Left renal pelvis (tissue), 4 donors: ENCODE measurements around the gene FLAD1. TPM values are rescaled to one million over a fixed set of nuclear protein-coding genes. Genes with fewer than 3 reads are reported as not detected.

ENCODE experiments used
- DNase-seq, 4 donors: peaks; one replicate each; pipeline ENCODE4 v3.0.0-alpha.2; 2013; ENCODE audit warnings: low read depth in 4 of 4, low spot score in 3 of 4
- polyA plus RNA-seq, 4 donors: library from polyadenylated mRNA; unstranded; fragments of 120-200 nt; gene quantifications; one replicate each; pipeline ENCODE4 v1.2.1, GENCODE V29; 2013; ENCODE audit not compliant: insufficient read length in 4 of 4

FLAD1 gene
- 10 to 100 TPM; 20.4 to 39.1 (median 28.9) TPM for polyA plus RNA-seq

- peak; percentile 98 to 100 (median 99) for DNase-seq
Measured at GRCh38 chr1:154982897-154983648, at the start of gene FLAD1. FLAD1 (plus strand) TSS chr1:154983344; CDS start chr1:154983695, 351 bp downstream.

- no peak for DNase-seq
Measured at GRCh38 chr1:154934358-154934948, 48.7 kb upstream of the FLAD1 start.

DNA sequence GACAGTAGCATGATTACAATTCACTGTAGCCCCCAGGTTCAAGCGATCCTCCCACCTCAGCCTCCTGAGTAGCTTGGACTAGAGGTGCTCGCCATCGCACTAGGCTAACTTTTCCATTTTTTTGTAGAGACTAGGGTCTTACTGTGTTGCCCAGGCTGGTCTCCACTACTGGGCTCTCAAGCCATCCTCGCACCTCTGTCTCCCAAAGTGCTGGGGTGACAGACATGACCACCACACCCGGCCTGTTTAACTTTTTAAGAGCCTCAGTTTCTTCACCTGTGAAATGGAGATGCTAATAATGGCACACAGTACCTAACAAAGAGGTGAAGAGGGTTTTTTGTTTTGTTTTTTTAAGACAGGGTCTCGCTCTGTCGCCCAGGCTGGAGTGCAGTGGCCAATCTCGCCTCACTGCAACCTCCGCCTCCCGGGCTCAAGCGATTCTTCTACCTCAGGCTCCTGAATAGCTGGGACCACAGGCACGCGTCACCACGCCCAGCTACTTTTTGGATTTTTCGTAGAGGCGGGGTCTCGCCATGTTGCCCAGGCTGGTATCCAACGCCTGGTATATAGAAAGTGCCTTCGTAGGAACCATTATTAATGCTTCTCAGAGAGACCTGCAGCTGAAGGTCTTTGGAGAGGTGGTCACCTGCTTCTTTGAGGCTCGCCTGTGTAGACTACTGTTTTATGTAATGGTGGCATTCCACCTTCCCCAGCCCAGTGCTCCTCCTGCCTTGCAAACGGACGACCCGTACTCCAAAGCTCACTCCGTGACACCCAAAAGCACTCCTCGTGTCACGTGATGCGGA, 47.2 kb upstream of the FLAD1 start:
- no peak for DNase-seq

GRCh38 chr1:154936555-154937084, 46.5 kb upstream of the FLAD1 start, which contains the start of gene PMVK:
PMVK (minus strand) TSS chr1:154936719; CDS start chr1:154936685, 34 bp downstream.
- DNase-seq = peak; percentile 94 to 97 (median 95)

GRCh38 chr1:154937085-154937987, 45.8 kb upstream of the FLAD1 start:
- DNase-seq = peak; percentile 90 to 93 (median 92)

- DNase-seq = no peak
Measured at GRCh38 chr1:154937988-154938386, 45.2 kb upstream of the FLAD1 start.

DNA sequence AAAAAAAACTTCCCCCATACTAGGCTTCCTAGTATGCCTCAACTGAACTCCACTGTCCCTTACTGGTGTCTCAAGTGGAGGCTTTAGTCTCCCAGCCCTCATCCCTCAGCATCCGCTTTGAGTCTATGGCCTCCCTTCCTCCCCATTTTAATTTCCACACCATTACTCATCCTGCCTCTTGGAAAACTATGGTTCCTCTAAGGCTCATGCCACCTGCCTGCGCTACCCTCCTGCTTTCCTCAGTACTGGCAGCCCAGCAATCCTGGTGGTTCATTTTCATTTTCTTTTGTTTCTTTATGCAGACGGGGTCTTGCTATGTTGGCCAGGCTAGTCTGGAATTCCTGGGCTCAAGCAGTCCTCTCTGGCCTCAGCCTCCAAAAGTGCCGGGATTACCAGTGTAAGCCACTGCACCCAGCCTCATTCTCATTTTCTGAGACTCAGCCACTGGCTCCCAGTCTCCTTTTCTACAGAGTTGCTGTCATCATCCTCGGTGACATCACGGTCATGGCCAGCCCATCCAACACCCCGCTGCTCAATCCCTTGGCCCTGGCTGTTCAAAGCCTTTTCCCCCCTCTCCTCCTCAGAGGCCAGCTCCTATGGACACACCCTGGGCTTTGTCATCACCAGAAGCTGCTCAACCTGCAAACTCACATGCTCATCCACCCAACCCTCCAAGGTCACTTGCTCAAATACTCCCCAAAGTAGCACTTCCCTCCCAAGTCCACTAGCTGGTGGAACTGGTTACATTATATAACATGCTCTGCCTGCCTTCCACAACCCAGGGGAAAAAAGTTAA, 44.3 kb upstream of the FLAD1 start:
- no peak for DNase-seq

GRCh38 chr1:154940213-154940560, 43.0 kb upstream of the FLAD1 start:
- no peak for DNase-seq

DNA sequence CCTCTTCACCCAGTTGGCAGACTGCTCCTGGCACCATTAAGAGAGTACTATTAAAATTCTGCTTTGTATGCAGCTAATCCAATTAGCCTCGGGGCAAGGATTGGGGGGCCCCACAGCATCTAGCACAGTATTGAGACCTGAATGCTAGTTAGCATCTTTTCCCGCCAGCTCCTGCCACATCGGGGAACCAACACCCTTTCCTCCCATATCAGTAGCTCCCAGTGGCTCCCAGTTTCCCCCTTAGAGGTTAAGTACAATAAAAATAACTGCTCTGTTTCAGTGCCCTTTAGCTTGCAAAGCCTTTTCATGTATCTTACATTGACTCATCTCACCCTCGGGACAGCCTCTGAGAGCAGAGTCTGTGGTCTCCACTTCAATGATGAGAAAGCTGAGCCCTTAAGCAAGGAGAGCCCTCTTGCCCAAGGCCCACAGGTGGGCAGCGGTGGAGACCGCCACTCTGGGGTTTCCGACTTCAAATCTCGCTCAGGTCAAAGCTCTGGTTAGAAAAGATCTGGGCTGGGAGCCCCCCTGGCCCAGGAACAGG, 42.4 kb upstream of the FLAD1 start:
- DNase-seq = no peak

DNA sequence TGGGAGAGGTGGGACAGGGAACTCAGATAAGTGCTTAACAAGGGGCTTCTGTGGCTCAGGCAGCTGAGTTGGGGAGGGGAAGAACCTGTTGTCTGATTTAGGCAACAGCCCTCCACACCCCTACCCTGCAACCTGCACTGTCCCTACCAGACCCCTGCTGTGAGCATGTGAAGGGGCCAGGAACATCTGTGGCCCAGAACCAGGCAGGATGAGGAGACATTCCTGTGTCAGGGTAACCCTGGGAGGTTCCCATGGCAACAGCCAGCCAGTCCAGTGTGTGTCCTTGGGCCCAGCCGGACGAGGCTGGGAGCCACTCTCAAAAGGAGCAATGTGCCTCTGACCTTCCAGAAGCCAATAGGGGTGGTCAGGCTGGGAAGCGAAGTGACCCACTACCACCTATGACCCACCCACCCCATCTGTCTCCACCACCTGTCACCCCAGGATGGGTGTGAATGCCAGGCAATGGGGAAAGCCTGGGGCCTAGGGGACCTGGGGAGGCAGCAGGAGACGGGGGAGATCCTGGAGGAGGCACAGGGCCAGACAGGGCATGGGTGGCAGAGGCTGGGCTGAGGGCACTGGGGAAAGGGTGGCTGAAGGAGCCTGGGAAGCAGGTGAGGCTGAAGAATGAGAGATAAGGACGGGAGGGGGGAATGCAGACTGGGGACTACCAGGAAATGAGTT, 41.7 kb upstream of the FLAD1 start:
- DNase-seq = no peak

DNA sequence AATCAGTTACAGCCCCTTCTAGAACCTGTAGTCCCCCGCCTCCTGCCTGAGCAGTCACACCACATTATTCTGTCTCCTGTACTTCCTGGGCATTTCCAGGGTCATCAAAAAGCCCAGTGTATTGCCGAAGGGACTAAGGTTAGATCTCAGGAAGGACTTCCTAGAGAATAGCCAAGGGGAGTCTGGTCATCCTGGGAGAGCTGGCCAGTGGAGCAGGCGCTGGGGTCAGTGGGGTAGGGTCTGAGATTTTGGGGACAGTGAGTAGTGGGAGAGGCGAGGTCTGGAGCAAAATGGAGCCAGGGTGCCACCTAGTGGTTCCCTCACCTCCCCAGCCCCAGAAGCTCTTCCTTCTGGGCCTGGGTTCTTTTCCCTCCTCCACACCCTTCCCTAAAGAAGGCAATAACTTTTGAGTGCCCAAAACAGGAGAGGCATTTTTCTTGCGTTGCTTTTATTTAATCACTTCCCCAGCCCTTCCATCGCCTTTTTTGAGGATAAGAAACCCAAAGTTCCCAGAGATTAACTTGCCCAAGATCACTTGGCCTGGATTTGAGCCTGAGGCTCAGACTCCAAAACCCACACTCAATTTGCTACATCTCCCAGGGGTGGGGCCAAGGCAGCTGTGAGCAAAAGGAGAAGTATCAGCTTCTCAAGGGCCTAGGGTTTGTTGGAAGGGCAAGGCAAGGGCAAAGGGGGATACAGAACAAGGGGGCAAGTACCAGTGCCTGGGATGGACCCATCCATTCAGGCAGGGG, 39.3 kb upstream of the FLAD1 start:
- DNase-seq = no peak

DNA sequence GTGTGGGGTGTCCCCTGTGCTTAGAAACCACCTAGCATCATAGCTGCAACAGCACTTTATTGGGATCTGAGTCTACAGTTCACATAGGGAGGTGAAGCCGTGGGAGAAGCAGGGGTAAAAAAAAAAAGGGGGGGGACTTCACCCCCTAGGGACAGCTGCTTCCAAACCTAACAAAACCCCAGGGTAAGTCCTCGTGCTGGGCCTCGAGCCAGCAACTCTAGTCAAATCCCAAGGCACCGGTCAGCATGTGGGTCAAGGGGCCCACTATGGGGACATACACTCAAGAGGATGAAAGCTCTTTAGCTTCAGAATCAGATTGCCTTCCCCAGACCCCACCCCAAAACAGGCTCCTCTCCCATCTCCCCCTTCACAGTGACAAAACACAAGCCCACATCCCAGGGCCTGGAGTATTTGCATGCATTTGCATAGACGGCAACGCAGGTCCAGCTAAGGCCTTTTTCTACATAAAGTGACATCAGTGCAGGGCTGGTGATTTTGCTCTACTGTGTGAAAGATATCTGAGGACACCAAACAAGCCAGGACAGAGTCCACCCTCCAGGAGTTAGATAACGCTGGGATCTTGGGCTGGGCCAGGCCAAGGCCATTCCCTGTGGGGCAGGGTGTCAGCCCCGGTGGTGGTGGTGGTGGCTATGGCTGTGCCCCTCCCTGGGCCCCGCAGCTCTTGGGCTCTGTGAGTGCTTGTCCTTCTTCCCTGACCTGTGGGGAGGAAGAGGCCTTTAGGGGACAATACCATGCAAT, 38.6 kb upstream of the FLAD1 start:
- DNase-seq = no peak

DNA sequence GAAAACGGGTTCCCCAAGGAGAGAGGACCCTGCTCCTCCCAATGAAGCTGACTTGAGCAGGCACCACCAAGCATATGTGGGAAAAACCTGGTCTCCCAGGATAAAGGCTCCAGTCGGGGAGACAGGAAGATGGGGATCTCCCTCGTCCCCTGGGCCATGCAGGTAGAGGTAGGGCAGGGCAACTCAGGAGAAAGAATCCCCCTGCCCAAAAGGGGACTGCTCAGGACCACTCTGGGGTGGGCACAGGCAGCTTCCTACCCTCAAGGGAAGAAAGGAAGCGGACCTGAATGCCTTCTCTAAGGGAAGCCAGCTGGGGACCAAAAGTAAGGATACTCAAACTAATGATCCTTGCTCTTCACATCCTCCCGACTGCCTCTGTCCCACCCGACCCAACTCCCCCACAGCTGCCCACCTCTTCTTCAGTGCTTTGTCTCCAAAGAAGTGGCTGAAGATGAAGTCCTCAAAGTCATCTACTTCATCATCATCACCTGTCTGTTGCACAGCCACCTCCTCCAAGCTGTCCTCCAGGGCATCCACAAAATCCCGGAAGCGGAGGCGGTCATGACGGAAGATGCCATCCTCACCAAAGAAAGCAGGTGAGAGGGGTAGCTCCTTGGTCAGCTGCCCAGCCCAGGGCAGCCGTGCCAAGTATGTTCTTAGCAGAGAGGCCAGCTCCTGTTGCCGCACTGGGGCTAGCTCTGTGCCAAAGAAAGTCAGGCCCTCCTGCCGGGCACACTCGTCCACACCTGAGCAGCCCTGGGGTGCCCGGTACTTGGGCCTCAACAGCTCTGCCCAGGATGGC, 37.8 kb upstream of the FLAD1 start:
- DNase-seq = no peak

DNA sequence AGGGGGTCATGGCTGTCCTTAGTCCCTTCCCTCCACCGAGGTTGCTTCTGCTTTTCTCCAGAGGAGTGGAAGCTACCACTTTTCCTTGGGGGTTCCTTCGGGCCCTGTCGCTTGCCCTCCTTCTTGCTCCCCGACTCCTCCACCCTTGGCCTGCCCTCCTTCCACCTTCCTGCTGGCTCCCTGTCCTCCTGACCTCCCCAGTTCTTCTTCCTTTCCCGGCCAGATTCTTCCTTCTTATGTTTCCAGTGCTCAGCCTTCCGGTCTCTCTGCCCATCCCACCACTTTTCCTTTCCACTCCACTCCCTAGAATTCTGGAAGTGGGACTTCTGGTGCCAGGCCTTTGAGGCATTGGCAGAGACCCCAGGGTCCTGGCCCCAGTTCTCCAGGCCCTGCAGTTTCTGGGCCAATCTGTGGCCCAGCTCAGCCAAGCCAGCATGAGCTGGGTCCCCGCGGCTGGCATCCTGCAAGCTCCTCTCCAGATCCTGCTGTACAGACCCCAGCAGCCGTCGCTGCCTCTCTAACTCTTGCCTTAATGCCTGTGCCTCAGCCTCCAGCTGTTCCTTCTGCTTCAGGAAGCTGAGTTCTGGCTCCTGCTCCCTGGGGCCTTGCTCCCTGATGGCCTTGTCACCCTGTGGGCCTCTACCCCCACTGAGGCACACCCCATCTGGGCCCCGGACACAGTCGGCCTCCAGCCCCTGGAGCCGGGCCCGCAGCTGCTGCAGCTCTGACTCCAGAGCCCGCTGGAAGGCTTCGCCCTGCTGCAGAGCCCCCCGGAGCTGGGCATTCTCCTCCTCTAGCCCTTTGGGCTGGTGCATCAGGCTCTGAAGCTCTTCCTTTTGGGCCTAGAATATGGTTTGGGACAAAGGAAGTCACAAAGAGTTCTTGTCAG, 36.9 kb upstream of the FLAD1 start:
- no peak for DNase-seq

- DNase-seq = no peak
Measured at GRCh38 chr1:154948079-154948478, 35.1 kb upstream of the FLAD1 start.
